HG02610 (cell line): ENCODE results near the gene LIPC.
"Not testable (repeated sequence)": the region's sequence is repeated elsewhere in the genome, so short reads cannot be mapped to it uniquely, and the experiment has no call there.

Source experiments
- ATAC-seq: cut with Tn5 transposase; IDR thresholded peaks from one replicate; pipeline ENCODE4 v1.9.1; 2021; ENCODE audit warnings: mild to moderate bottlenecking, moderate library complexity; ENCODE audit not compliant: unreplicated experiment

Gene LIPC

GRCh38 chr15:58598829-58599210 lies 167.0 kb downstream of the LIPC start:
- ATAC-seq, result no peak

- no peak for ATAC-seq
Measured at GRCh38 chr15:58602823-58603222, 171.0 kb downstream of the LIPC start.

- ATAC-seq, result not testable (repeated sequence)
Measured at GRCh38 chr15:58603927-58604326, 172.1 kb downstream of the LIPC start.

- ATAC-seq, result no peak
Measured at GRCh38 chr15:58604455-58604923, 172.7 kb downstream of the LIPC start.

- ATAC-seq, result no peak
Measured at GRCh38 chr15:58605931-58606530, 174.2 kb downstream of the LIPC start.

- ATAC-seq, result no peak
Measured at GRCh38 chr15:58606577-58607080, 174.8 kb downstream of the LIPC start.

- no peak for ATAC-seq
Measured at GRCh38 chr15:58608129-58608590, 176.4 kb downstream of the LIPC start.

- no peak for ATAC-seq
Measured at GRCh38 chr15:58608711-58609110, 176.9 kb downstream of the LIPC start.

- ATAC-seq, result no peak
Measured at GRCh38 chr15:58611731-58612676, 180.2 kb downstream of the LIPC start.

- ATAC-seq, result no peak
Measured at GRCh38 chr15:58616171-58616570, 184.4 kb downstream of the LIPC start.
